ENCODE measurements around the gene CCDC171. TPM values are rescaled to one million over a fixed set of nuclear protein-coding genes. Genes with fewer than 3 reads are reported as not detected.
"Not testable (repeated sequence)": the region's sequence is repeated elsewhere in the genome, so short reads cannot be mapped to it uniquely, and the experiment has no call there.

The CCDC171 gene
- total and polyA plus RNA-seq, 7 donors: 0.20 to 1.6 (median 0.44) TPM

DNA sequence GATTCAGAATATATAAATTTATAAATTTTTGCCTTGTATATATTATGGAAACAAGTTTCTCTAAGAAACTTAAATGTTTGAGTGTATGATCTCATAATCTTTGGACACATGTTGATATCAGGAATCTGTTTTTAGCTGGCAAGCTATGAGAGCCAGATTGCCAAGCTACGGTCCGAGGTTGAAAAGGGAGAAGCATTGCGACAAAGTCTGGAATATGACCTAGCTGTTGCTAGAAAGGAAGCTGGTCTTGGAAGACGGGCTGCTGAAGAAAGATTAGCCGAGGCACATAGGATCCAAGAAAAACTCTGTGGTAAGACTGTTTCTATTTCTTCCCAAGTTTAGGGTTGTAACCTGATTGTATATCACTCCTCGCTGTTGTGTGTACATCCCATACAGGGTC is 25.9 kb downstream of the CCDC171 start:
- Histone ChIP-seq H3K9me3 (no peaks in the 10 kb centered on the region), H3K27me3 (ENCODE audit: insufficient read depth in 3 of 3, low read length in 2 of 3) (no peaks in the 10 kb centered on the region), H3K36me3 (ENCODE audit: insufficient read depth in 1 of 2, low read depth in 1 of 2) (no peaks in the 10 kb centered on the region), H3K4me1 (peaks cover 5% of the 10 kb centered on the region), H3K27ac (no peak overlapping the region), H3K4me3 (no peak overlapping the region)
- TF ChIP-seq, protein P1, sequence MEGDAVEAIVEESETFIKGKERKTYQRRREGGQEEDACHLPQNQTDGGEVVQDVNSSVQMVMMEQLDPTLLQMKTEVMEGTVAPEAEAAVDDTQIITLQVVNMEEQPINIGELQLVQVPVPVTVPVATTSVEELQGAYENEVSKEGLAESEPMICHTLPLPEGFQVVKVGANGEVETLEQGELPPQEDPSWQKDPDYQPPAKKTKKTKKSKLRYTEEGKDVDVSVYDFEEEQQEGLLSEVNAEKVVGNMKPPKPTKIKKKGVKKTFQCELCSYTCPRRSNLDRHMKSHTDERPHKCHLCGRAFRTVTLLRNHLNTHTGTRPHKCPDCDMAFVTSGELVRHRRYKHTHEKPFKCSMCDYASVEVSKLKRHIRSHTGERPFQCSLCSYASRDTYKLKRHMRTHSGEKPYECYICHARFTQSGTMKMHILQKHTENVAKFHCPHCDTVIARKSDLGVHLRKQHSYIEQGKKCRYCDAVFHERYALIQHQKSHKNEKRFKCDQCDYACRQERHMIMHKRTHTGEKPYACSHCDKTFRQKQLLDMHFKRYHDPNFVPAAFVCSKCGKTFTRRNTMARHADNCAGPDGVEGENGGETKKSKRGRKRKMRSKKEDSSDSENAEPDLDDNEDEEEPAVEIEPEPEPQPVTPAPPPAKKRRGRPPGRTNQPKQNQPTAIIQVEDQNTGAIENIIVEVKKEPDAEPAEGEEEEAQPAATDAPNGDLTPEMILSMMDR (IDR thresholded peaks at IDR 0.05): no peak
- peak in 3 of 4 donors; percentile 43 to 85 (median 81) for ATAC-seq
- 50 to 70% (median 55%) methylated on average over 6 of the region's 6 CpGs for WGBS, 3 donors
- DNase-seq: no peak
- intact Hi-C loops (cut with DNase I): no loop called here

DNA sequence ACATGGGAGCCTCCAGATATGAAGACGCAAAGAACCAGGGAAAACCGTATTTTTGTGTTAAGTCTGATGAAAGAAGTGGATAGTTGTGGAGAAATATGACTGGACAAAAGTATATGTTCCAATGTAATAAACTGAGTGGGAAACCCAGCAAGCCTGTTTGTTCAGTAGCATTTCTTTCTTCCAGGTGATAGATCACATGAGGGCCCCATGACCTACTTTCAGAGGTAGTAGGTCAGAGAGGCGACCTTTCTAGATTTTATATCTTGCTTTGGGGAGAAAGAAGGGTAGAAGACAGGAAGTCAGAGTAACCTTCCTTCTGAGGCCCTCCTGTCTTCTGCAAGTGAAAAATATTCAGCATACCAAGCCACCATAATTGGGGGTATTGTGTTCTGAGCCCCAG is 31.5 kb downstream of the CCDC171 start:
- ATAC-seq: no peak

DNA sequence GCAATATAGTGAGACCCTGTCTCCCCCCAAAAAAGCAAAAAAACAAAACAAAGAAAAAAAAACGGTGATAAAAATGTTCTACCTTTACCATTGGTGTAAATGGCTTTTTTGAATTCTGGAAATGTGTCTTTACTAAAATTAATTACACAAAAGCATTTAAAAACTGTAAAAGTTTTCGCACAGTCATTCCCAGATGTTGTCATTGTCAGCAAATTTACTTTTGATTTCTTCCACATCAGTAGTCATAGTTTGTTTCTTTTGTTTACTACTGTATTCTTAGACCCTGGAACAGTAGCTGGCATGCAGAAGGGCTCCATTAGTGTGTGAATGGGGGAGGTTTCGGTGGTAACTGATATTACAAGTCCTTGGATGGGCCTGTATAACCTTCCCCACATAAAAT is 39.5 kb downstream of the CCDC171 start:
- intact Hi-C loops (cut with DNase I): no loop called here
- Histone ChIP-seq H3K36me3 (ENCODE audit: insufficient read depth in 1 of 2, low read depth in 1 of 2) (no peaks in the 10 kb centered on the region), H3K27me3 (ENCODE audit: insufficient read depth in 3 of 3, low read length in 2 of 3) (no peaks in the 10 kb centered on the region), H3K27ac (no peak overlapping the region), H3K4me1 (no peaks in the 10 kb centered on the region), H3K9me3 (peaks cover 2% of the 10 kb centered on the region), H3K4me3 (no peak overlapping the region)
- TF ChIP-seq, protein P1 (IDR thresholded peaks at IDR 0.05): no peak
- DNase-seq: no peak
- ATAC-seq: no peak
- 89 to 90% (median 89%) methylated on average over 3 of the region's 3 CpGs for WGBS, 3 donors

More for the DNA sequence above, 31.5 kb downstream of the CCDC171 start:
- TF ChIP-seq, protein P1 (IDR thresholded peaks at IDR 0.05): no peak
- Histone ChIP-seq H3K27me3 (ENCODE audit: insufficient read depth in 3 of 3, low read length in 2 of 3) (no peaks in the 10 kb centered on the region), H3K27ac (no peak overlapping the region), H3K9me3 (no peaks in the 10 kb centered on the region), H3K36me3 (ENCODE audit: insufficient read depth in 1 of 2, low read depth in 1 of 2) (no peaks in the 10 kb centered on the region), H3K4me3 (no peak overlapping the region), H3K4me1 (peaks cover under 1% of the 10 kb centered on the region)
- intact Hi-C loops (cut with DNase I): no loop called here
- WGBS, 3 donors: 93 to 96% (median 95%) methylated on average over 3 of the region's 3 CpGs
- DNase-seq: no peak

DNA sequence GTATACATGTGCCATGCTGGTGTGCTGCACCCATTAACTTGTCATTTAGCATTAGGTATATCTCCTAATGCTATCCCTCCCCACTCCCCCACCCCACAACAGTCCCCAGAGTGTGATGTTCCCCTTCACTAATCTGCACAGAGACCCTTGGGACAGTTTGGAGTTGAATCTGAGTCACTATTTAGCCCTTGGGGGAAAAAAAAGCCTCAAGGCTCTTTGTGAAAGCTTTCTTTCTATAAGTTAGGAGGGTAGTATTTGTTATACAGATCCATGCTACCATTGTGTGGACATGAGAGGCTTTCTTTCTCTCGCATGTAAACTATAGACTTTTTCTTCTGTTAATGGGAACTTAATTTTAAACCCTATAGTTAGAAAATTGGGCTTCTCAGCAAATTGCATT is 40.1 kb downstream of the CCDC171 start:
- 90 to 95% (median 94%) methylated on average over 1 of the region's 1 CpG for WGBS, 3 donors
- H3K4me3 ChIP-seq; DNase-seq; H3K27me3 ChIP-seq (ENCODE audit: insufficient read depth in 3 of 3, low read length in 2 of 3); H3K9me3 ChIP-seq; H3K36me3 ChIP-seq (ENCODE audit: insufficient read depth in 1 of 2, low read depth in 1 of 2); H3K4me1 ChIP-seq; H3K27ac ChIP-seq; intact Hi-C loops (cut with DNase I); ATAC-seq: not testable (repeated sequence)

DNA sequence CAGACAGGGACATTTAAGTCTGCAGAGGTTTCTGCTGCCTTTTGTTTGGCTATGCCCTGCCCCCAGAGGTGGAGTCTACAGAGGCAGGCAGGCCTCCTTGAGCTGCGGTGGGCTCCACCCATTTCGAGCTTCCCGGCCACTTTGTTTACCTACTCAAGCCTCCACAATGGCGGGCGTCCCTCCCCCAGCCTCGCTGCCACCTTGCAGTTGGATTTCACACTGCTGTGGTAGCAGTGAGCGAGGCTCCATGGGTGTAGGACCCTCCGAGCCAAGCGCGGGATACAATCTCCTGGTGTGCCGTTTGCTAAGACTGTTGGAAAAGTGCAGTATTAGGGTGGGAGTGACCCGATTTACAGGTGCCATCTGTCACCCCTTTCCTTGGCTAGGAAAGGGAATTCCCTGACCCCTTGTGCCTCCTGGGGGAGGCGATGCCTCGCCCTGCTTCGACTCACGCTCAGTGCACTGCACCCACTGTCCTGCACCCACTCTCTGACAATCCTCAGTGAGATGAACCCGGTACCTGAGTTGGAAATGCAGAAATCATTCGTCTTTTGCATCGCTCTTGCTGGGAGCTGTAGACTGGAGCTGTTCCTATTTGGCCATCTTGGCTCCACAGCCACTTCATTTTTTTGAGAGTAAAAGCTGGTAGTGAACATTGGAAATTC is 48.0 kb downstream of the CCDC171 start:
- not testable (repeated sequence) for H3K36me3 ChIP-seq (ENCODE audit: insufficient read depth in 1 of 2, low read depth in 1 of 2); ATAC-seq; H3K9me3 ChIP-seq; H3K4me1 ChIP-seq; H3K27me3 ChIP-seq (ENCODE audit: insufficient read depth in 3 of 3, low read length in 2 of 3); DNase-seq; H3K4me3 ChIP-seq; H3K27ac ChIP-seq
- intact Hi-C loops (cut with DNase I): loop anchor here in 1 of 2 donors (10.0 kb wide), 2 partner anchors 96 to 326 kb away; no protein-coding TSS in a partner anchor
- 95 to 98% (median 97%) methylated on average over 18 to 19 of the region's 19 CpGs for WGBS, 3 donors

Data from psoas muscle (tissue), 8 donors.